Transverse colon (tissue), 4 donors: Measurements from ENCODE around the gene BICD1. TPM values are rescaled to one million over a fixed set of nuclear protein-coding genes. Genes with fewer than 3 reads are reported as not detected.

ENCODE experiments used
- DNase-seq: peaks from one replicate; pipeline ENCODE4 v3.0.0-alpha.2; 2019
- H3K27ac ChIP-seq, 4 donors: fragments of 200-600 bp; sonication (generic); 2 replicates each; pipeline ENCODE4 v1.5.1; 2016 to 2018; ENCODE audit warnings: inconsistent platforms in 4 of 4
- H3K27me3 ChIP-seq: fragments of 200-600 bp; sonication (generic); 2 replicates; pipeline ENCODE4 v1.5.1; 2017; ENCODE audit warnings: inconsistent platforms
- H3K36me3 ChIP-seq, 4 donors: fragments of 200-600 bp; sonication (generic); 2 replicates each; pipeline ENCODE4 v1.5.1; 2017 to 2019; ENCODE audit warnings: inconsistent platforms in 4 of 4
- H3K4me1 ChIP-seq, 4 donors: fragments of 200-600 bp; sonication (generic); 2 replicates each; pipeline ENCODE4 v1.5.1; 2017 to 2020; ENCODE audit warnings: inconsistent platforms in 4 of 4
- H3K4me3 ChIP-seq, 4 donors: fragments of 200-600 bp; sonication (generic); 1 replicate in 1 of 4; 2 replicates in 3 of 4; pipeline versions ENCODE4 v1.5.1 to v1.6.1; 2017 to 2019; ENCODE audit warnings: inconsistent platforms in 4 of 4
- H3K9me3 ChIP-seq, 2 donors: fragments of 200-600 bp; sonication (generic); 2 replicates each; pipeline ENCODE4 v1.5.1; 2017 to 2019; ENCODE audit warnings: inconsistent platforms in 2 of 2
- CTCF ChIP-seq, 5 experiments: fragments of 200-600 bp in 3 of 5; fragments of 450-650 bp in 2 of 5; sonication (generic) in 3 of 5; IDR thresholded peaks; 1 replicate in 2 of 5; 2 replicates in 3 of 5; pipeline ENCODE4 v1.5.1; 2016 to 2017; ENCODE audit warnings: antibody characterized with exemption in 5 of 5, inconsistent platforms in 3 of 5, mild to moderate bottlenecking in 2 of 5, moderate library complexity in 1 of 5
- EP300 ChIP-seq: sonication (generic); formaldehyde crosslinking; IDR thresholded peaks from one replicate; pipeline ENCODE4 v1.6.1; 2017; ENCODE audit warnings: antibody characterized with exemption, low read depth
- POLR2A ChIP-seq: fragments of 450-650 bp; IDR thresholded peaks from one replicate; pipeline ENCODE4 v1.6.1; 2016; ENCODE audit warnings: antibody characterized with exemption, mild to moderate bottlenecking, moderate library complexity
- POLR2AphosphoS5 ChIP-seq, 3 donors: sonication (generic); formaldehyde crosslinking; IDR thresholded peaks; one replicate each; pipeline ENCODE4 v1.6.1; 2016; ENCODE audit warnings: antibody characterized with exemption in 3 of 3
- WGBS, 2 donors: methylation state at CpG; one replicate each; pipeline ENCODE4 v1.1.5; 2018; ENCODE audit warnings: low coverage in 1 of 2; 5-methylcytosine and 5-hydroxymethylcytosine counted together
- in situ Hi-C, 4 donors: fragments of 200-750 bp; cut with MboI; loops; one replicate each; pipeline versions ENCODE4 v1.15.0 to v1.15.1; 2017; ENCODE audit warnings: low sequenced_read_pairs in 3 of 4, low pct_ligation_motif_present in 1 of 4, low pct_unique_long_range_greater_than_20kb in 1 of 4
- intact Hi-C: fragments of 100-400 bp; cut with DNase I; formaldehyde crosslinking; loops from one replicate; pipeline ENCODE4 v1.15.1; 2023; ENCODE audit warnings: low total_unique reads
- total RNA-seq, 4 donors: library from RNA; depleted of rRNA; stranded (reverse); fragments of >200 nt; gene quantifications; one replicate each; pipeline ENCODE4 v1.1.0, GENCODE V29; 2016

BICD1 gene
- total RNA-seq, 4 donors from 2014 or later = 0.75 to 27.7 (median 5.2) TPM

GRCh38 chr12:32149489-32149888, 42.8 kb downstream of the BICD1 start:
- Histone ChIP-seq H3K4me3 (no peak overlapping the region), H3K27me3 (no peaks in the 10 kb centered on the region), H3K27ac (no peak overlapping the region), H3K4me1 (no peaks in the 10 kb centered on the region), H3K36me3 (no peaks in the 10 kb centered on the region), H3K9me3 (no peaks in the 10 kb centered on the region)
- no peak for TF ChIP-seq CTCF (IDR thresholded peaks at IDR 0.05)
- no peak for DNase-seq
- in situ Hi-C loops = no loop called here
- intact Hi-C loops = no loop called here

- DNase-seq = no peak
- intact Hi-C loops = no loop called here
- Histone ChIP-seq H3K4me3 (no peak overlapping the region), H3K27me3 (no peaks in the 10 kb centered on the region), H3K36me3 (no peaks in the 10 kb centered on the region), H3K9me3 (no peaks in the 10 kb centered on the region), H3K27ac (no peak overlapping the region), H3K4me1 (no peaks in the 10 kb centered on the region)
- no peak for TF ChIP-seq POLR2A
- 97 to 100% methylated on average over 1 of the region's 1 CpG for WGBS, 2 donors
- in situ Hi-C loops = no loop called here
Measured at GRCh38 chr12:32151086-32151485, 44.4 kb downstream of the BICD1 start.

GRCh38 chr12:32151552-32151951, 44.9 kb downstream of the BICD1 start:
- no peaks in the 10 kb centered on the region for H3K36me3 ChIP-seq
- no peak for TF ChIP-seq POLR2A
- TF ChIP-seq CTCF (IDR thresholded peaks at IDR 0.05) = no peak
- TF ChIP-seq EP300 = no peak
- no peak for TF ChIP-seq POLR2AphosphoS5 (IDR thresholded peaks at IDR 0.05)
- no peak overlapping the region for H3K27ac ChIP-seq
- H3K4me3 ChIP-seq = no peak overlapping the region
- no peak for DNase-seq
- H3K27me3 ChIP-seq = no peaks in the 10 kb centered on the region
- in situ Hi-C loops (no loop called here), intact Hi-C loops (no loop called here)
- H3K4me1 ChIP-seq = no peaks in the 10 kb centered on the region
- no peaks in the 10 kb centered on the region for H3K9me3 ChIP-seq

GRCh38 chr12:32155041-32155440, 48.4 kb downstream of the BICD1 start:
- whole genome bisulfite sequencing, 2 donors = 79 to 86% methylated on average over 2 to 3 of the region's 3 CpGs
- Histone ChIP-seq H3K27ac (no peak overlapping the region), H3K27me3 (no peaks in the 10 kb centered on the region), H3K4me3 (no peak overlapping the region), H3K9me3 (no peaks in the 10 kb centered on the region), H3K36me3 (no peaks in the 10 kb centered on the region), H3K4me1 (no peaks in the 10 kb centered on the region)
- no peak for DNase-seq
- TF ChIP-seq EP300 (no peak), POLR2AphosphoS5 (IDR thresholded peaks at IDR 0.05) (no peak), CTCF (IDR thresholded peaks at IDR 0.05) (no peak), POLR2A (no peak)
- intact Hi-C loops (no loop called here), in situ Hi-C loops (no loop called here)

- TF ChIP-seq POLR2AphosphoS5 (IDR thresholded peaks at IDR 0.05) (no peak), EP300 (no peak), POLR2A (no peak), CTCF (IDR thresholded peaks at IDR 0.05) (no peak)
- no peak overlapping the region for H3K27ac ChIP-seq
- no peak overlapping the region for H3K4me3 ChIP-seq
- H3K36me3 ChIP-seq = no peaks in the 10 kb centered on the region
- no peaks in the 10 kb centered on the region for H3K9me3 ChIP-seq
- no peaks in the 10 kb centered on the region for H3K4me1 ChIP-seq
- WGBS, 2 donors = 60 to 72% methylated on average over 1 to 4 of the region's 4 CpGs
- no peak for DNase-seq
- H3K27me3 ChIP-seq = no peaks in the 10 kb centered on the region
- intact Hi-C loops (no loop called here), in situ Hi-C loops (no loop called here)
Measured at GRCh38 chr12:32155961-32156529, 49.4 kb downstream of the BICD1 start.
